ENCODE results near the gene MERTK. TPM values are rescaled to one million over a fixed set of nuclear protein-coding genes. Genes with fewer than 3 reads are reported as not detected.

MERTK gene
- total RNA-seq, 1 donor from 2014 or later = 27.1 TPM

GRCh38 chr2:111946294-111947114 is 48.1 kb downstream of the MERTK start:
- Mint-ChIP-seq H3K4me3 (no peak overlapping the region), H3K9me3 (no peaks in the 10 kb centered on the region), H3K4me1 (peaks cover 16% of the 10 kb centered on the region), H3K27ac (peak overlapping the region; percentile 92), H3K36me3 (peaks cover 22% of the 10 kb centered on the region), H3K27me3 (ENCODE audit: low read depth) (no peaks in the 10 kb centered on the region)
- DNase-seq (ENCODE audit: low spot score in 2 of 2, unreplicated experiment in 2 of 2) = no peak
- TF ChIP-seq CTCF (IDR thresholded peaks at IDR 0.05; ENCODE audit: unreplicated experiment) = no peak

- Mint-ChIP-seq H3K4me3 (no peak overlapping the region), H3K4me1 (peaks cover 16% of the 10 kb centered on the region), H3K27ac (peak overlapping the region; percentile 14), H3K27me3 (ENCODE audit: low read depth) (no peaks in the 10 kb centered on the region), H3K36me3 (peaks cover 22% of the 10 kb centered on the region), H3K9me3 (no peaks in the 10 kb centered on the region)
- TF ChIP-seq CTCF (IDR thresholded peaks at IDR 0.05; ENCODE audit: unreplicated experiment) = no peak
- DNase-seq (ENCODE audit: low spot score in 2 of 2, unreplicated experiment in 2 of 2) = no peak
These were observed 48.8 kb downstream of the MERTK start for GRCh38 chr2:111947219-111947618.

DNA sequence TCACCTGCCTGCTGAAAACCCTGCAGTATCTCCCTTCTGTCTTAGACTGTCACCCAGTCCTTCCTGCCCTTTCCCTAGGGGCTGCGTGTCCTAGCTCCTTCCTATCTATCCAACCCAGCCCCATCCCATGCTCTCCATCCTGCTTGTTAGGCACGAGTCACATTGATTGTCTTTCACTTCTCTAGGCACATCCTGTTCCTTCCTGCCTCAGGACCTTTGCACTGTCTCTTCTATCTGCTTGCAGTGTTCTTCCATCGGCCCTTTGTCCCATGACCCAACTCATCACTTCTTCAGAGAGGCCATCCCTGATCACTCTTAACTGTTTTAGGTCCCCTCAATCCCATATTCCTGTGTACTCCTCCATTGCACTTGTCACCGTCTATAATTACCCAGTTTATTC is 50.4 kb downstream of the MERTK start:
- no peak for DNase-seq (ENCODE audit: low spot score in 2 of 2, unreplicated experiment in 2 of 2)
- no peak for TF ChIP-seq CTCF (IDR thresholded peaks at IDR 0.05; ENCODE audit: unreplicated experiment)
- peaks cover 26% of the 10 kb centered on the region for H3K36me3 Mint-ChIP-seq
- H3K4me1 Mint-ChIP-seq = peaks cover 16% of the 10 kb centered on the region
- no peaks in the 10 kb centered on the region for H3K9me3 Mint-ChIP-seq
- no peak overlapping the region for H3K27ac Mint-ChIP-seq
- H3K4me3 Mint-ChIP-seq = no peak overlapping the region
- no peaks in the 10 kb centered on the region for H3K27me3 Mint-ChIP-seq (ENCODE audit: low read depth)

DNA sequence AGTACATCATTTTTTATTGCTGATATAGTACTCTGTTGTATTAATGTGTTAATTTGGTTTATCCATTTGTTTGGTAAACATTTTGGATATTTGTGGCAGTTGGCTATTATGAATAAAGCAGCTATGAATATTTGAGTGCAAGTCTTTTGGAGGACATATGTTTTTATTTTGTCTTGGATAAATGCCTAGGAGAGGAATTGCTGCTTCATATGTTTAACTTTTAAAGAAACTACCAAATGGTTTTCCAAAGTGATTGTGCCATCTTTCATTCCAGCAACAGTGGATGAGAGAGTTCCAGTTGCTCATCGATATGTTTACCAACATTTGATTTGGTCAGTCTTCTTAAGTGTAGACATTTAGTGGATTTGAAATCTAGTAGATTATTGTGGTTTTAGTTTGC is 51.8 kb downstream of the MERTK start:
- H3K9me3 Mint-ChIP-seq = no peaks in the 10 kb centered on the region
- no peaks in the 10 kb centered on the region for H3K27me3 Mint-ChIP-seq (ENCODE audit: low read depth)
- H3K4me1 Mint-ChIP-seq = peaks cover 19% of the 10 kb centered on the region
- no peak for TF ChIP-seq CTCF (IDR thresholded peaks at IDR 0.05; ENCODE audit: unreplicated experiment)
- H3K36me3 Mint-ChIP-seq = peaks cover 33% of the 10 kb centered on the region
- no peak overlapping the region for H3K27ac Mint-ChIP-seq
- H3K4me3 Mint-ChIP-seq = no peak overlapping the region
- DNase-seq (ENCODE audit: low spot score in 2 of 2, unreplicated experiment in 2 of 2) = no peak

- H3K27ac Mint-ChIP-seq = no peak overlapping the region
- H3K4me3 Mint-ChIP-seq = no peak overlapping the region
- no peaks in the 10 kb centered on the region for H3K27me3 Mint-ChIP-seq (ENCODE audit: low read depth)
- H3K9me3 Mint-ChIP-seq = no peaks in the 10 kb centered on the region
- DNase-seq (ENCODE audit: low spot score in 2 of 2, unreplicated experiment in 2 of 2) = no peak
- peaks cover 12% of the 10 kb centered on the region for H3K4me1 Mint-ChIP-seq
- H3K36me3 Mint-ChIP-seq = peaks cover 33% of the 10 kb centered on the region
- no peak for TF ChIP-seq CTCF (IDR thresholded peaks at IDR 0.05; ENCODE audit: unreplicated experiment)
These were observed 53.1 kb downstream of the MERTK start for GRCh38 chr2:111951486-111951885.
